Stimulated activated CD4-positive, alpha-beta T cell treated with anti-CD3 and anti-CD28 coated beads, TNF-alpha, amount 100 ng/mL, for 4 hours (primary cell): ENCODE data around the gene THBS2.
"Not testable (repeated sequence)": the region's sequence is repeated elsewhere in the genome, so short reads cannot be mapped to it uniquely, and the experiment has no call there.

Source experiments
- DNase-seq, 3 experiments: peaks; one replicate each; pipeline ENCODE4 v3.0.0-alpha.2; 2020; ENCODE audit warnings: low read depth in 3 of 3

Gene THBS2

DNA sequence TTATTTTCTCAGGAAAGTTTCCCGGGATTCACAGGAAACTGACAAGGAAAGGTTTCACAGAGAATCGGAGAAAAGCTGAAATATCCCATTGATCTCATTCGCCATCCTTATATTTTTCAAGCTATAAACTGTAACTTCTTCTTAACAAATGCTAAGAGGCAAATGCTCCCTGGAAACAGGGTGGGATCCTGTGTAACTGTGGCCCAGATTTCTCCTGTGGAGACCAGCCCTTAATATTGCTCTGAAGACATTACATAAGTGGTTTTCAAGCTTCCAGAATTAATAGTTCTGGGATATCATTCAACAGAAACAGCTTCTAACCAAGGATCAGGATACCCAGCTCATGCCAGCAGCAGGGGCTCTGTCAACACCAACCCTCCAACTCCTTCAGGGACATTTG, 69.2 kb downstream of the THBS2 start:
- DNase-seq: no peak

- DNase-seq: no peak
Observed at GRCh38 chr6:169183233-169183632, 70.4 kb downstream of the THBS2 start.

DNA sequence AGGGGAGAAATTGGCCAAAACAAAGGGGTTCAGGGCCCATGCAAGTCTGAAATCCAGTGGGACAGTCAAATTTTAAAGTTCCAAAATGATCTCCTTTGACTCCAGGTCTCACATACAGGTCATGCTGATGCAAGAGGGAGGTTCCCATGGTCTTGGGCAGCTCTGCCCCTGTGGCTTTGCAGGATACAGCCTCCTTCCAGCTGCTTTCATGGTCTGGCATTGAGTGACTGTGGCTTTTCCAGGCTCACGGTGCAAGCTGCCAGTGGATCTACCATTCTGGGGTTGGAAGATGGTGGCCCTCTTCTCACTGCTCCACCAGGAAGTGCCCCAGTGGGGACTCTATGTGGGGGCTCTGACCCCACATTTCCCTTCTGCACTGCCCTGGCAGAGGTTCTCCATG, 73.8 kb downstream of the THBS2 start:
- not testable (repeated sequence) for DNase-seq

DNA sequence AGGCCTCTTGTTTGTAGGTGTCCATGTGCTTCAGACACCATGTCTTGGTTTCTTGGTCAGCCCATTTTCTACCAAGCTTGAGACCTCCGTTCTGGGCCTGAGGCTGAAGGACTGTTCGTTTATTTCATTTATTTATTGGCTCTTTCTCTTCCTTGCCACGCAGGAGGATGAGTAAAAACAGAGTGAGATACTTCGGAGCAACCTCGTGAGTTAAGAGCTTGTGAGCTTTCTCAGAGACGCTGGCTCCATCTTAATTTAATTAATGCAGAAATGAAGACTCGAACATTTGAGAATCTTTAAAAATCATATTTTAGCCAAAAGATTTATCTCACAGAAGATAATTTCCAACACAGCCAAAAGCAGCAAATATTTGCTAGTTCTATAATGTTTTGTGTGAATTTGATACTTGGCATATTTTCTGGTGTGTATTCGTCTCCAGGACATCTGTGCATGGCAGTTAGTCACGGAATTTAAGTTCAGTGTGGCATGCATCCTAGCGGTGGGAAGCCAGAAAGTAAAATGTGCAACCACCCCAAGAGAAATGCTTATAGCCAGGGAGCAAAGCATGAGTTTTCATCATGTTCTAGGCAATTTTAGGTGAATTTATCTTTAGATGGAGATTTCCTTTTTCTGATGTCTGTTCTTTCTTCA, 76.0 kb downstream of the THBS2 start:
- DNase-seq: no peak

GRCh38 chr6:169176361-169176991, 77.2 kb downstream of the THBS2 start:
- no peak for DNase-seq

DNA sequence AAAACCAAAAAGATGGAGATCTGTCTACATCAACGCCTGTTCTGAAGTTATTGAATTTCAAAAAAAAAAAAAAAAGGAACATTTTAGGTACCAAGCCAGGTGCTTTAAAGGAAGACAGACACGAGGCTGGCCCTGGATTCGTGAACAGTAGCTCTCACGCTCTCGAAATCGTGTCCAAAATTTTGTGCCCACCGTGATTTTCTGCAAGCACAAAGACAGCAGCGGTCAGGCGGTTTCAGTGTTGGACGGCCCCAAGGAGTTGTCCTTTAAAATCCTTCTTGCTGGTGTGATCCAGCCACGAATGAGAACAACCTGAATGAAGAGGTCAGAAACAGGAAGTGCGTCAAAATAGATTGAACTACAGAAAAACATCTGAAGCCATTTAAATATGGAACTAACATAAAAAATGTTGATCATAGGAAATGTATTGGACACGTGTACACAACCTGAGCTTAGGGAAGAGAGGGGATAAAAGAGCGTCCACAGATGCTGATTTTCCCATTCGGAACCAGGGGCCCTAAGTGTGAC, 78.2 kb downstream of the THBS2 start:
- no peak for DNase-seq

DNA sequence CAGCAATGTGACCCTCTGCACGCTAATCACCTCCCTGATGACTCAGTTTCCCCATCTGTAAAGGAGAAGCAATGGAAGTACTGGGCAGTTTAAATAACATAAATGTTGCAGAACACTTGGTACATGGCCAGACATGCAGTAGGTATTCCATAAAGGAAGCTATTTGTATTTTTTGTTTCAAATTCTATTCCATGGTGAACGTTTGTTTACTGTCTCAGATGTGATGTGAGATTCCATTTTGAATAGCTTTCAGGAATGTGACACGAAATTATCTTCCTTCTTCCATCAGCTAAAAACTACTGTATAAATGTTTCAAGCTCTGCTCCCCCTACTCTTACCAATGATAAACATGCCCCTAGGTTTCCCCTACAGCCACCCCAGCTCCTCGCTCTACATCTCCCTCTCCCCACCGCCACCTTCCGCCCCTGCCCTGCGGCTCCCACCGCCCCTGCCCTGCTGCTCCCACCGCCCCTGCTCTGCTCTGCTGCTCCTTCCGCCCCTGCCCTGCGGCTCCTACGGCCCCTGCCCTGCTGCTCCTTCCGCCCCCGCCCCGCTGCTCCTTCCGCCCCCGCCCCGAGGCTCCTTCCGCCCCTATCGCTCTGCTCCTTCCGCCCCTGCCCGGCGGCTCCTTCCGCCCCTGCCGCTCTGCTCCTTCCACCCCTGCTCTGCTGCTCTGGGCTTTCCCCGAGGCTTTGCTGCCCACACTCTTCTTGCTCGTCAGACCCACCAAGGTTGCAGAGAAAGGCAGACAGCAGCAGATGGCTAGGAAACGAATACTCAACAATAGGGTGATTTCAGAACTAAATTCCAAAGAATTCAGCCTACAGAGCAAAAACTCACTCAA, 78.9 kb downstream of the THBS2 start:
- no peak for DNase-seq

- DNase-seq: no peak
Observed at GRCh38 chr6:169173532-169174268, 79.9 kb downstream of the THBS2 start.

DNA sequence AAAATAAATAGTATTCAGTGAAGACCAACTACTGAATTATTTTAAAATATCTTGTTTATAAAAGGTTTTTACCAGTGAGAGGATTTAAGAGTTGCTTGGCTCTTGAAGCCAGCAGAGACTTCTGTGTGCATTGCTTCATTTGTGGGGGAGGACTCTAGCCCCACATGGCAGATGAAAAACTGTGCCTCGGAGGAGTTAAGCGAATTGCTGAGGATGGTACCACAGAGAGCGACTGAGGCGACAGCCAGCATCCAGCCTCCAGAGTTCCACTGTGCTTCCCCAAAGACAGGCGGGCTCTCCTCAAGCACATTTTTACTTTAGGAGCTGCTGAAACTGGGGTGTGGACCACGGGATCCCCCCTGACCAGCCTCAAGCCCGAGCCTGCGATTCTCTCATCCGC, 80.7 kb downstream of the THBS2 start:
- no peak for DNase-seq

DNA sequence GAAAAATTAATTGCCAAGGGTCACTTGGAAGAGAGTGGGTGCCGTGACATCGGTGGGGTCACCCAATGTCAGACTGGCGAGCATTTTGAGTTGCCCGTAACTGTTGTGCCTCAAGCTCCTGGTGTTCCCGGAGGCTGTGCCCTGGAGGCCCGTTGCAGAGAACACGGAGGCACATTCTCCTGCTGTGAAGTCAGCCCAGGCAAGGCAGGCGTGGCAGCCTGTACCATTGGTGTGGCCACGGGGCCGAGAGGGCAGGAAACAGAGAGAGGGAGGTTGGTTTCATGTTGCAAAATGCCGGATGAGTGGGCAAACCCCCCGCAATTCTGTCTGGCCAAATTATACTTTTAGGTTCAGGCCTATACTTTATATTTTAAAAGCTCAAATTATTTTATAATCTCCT, 81.2 kb downstream of the THBS2 start:
- no peak for DNase-seq

GRCh38 chr6:169171951-169172350, 81.7 kb downstream of the THBS2 start:
- no peak for DNase-seq

GRCh38 chr6:169171016-169171415, 82.6 kb downstream of the THBS2 start:
- DNase-seq: no peak

DNA sequence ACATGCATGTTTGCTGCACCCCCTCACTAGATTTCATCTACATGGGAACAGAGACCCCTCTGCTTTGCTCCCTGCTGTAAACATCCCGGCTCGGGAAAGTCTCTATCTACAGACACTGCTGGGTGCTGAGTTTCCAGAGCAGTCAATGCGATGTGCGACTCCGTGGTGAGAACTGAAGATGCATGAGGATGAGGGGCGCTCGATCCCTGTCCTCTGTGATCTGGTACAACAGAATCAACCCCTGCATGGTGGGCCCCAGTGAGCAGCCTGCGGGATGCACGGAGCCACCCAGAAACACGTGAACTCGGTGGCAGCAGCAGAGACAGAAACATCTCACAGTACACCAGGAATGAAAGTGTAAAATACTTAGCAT, 83.1 kb downstream of the THBS2 start:
- no peak for DNase-seq

DNA sequence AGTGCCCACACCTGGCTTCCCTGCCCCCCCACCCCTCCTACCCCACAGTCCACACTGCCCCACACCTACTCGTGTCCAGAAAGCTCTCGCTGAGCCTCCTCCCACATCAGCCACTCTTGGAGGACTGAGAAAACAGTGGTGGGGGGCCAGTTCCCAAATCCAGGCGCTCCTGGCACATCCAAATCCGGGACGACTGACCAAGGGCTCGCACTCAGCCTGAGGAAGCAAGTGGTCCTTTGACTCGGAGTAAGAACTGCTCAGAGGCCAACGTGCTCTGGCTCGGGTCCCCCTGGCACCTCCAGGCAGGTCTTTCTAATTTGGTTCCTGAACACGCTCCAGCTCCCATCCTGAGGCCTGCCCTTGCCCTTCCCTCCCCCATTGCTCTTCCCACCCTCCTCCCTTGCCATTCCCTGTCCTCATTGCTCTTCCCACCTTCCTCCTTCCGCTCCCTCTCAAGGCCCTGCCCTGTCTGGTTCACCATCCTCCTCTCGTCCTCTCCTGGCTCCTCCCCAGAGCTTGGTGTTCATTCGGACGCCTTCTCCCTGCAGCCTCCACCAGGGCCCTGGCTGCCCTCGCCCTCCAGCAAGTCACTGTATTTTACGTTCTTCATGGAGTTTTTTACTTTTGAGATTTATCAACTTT, 83.6 kb downstream of the THBS2 start:
- no peak for DNase-seq

DNA sequence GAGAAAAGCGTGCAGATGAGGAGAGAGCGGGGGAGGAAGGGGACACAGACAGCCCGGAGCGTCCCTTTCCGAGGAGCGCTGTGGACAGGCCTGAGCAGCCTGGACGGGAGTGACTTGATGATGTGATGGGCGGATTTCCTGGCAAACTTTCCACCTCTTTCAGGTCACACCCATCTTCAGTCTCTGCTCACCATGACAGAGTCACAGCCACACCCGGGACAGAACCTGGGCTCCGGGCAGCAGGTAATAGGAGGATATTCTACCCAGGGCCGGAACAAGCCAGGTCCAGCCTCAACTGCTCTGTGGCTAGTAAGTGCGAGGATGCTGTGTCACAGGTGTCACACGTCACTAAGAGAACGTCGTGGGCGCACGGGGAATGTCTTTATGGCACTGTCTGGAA, 84.3 kb downstream of the THBS2 start:
- no peak for DNase-seq

- no peak for DNase-seq
Observed at GRCh38 chr6:169168706-169169105, 84.9 kb downstream of the THBS2 start.

DNA sequence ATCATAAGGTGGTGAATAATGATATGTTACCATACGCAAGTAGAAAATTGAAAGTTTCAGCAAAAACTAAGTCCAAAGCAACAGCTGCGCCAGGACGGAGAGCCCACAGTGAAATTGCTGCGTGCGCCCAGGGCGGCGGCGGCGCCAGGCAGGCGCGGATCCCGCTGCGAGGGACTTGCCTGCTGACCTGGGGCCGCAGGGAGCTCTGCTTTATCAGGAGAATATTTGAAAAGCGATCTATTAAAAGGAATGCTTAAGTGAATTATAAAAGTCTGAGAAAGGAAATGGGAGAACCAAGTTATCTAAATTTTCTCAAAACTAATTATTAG, 85.4 kb downstream of the THBS2 start:
- no peak for DNase-seq

DNA sequence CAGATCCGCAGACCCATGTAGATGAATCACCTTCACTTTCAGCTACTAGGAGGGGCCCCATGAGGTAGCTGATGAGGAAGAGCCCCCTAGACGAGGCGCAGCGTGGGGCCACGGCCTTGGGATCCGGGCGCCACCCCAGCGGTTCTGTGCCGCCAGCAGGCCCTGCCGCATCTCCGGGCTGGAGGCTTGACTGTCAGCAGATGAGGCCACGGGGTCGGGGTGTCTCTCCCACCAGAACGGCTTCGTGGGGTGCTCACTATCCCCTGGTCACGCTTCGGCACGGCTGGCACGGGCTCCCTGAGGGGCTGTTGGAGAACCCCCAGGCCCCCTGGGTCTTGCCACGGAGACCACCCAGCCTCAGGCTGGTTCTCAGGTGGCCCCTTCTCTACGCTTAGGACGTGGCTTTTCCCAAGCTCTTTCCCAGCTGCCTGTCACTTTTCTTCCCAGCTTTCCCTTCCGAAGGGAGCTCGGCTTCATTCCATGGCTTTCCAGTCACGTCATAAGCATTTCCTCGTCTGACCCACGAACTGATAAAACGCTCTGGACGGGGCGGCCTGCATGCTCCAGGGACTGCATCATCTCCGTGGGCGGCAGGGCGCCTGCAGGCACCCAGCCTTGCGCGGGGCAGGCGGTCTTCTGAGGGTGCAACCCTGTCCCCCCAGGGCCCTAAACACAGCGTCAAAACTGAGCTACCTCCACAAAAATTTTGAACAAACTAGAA, 85.9 kb downstream of the THBS2 start:
- no peak for DNase-seq

GRCh38 chr6:169166896-169167580, 86.6 kb downstream of the THBS2 start:
- no peak for DNase-seq
